Measurements from ENCODE around the gene BTBD10.

The BTBD10 gene

DNA sequence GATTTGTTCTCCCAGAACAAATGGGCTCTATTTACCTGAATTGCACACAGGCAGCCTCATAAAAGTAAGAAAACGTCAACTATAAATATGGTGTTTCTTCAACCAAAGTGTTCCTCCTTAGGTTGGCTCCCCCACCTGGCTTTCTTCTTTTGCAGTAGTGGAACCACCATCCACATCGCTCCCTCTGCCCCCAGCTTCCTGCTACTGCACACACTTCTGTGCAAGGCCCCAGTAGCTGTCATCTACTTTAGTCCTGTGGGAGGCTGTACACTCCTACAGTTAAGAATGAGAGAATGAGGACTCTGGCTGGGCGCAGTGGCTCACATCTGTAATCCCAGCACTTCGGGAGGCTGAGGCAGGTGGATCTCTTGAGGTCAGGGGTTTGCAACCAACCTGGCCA, 95.9 kb downstream of the BTBD10 start:
- no peak for DNase-seq

DNA sequence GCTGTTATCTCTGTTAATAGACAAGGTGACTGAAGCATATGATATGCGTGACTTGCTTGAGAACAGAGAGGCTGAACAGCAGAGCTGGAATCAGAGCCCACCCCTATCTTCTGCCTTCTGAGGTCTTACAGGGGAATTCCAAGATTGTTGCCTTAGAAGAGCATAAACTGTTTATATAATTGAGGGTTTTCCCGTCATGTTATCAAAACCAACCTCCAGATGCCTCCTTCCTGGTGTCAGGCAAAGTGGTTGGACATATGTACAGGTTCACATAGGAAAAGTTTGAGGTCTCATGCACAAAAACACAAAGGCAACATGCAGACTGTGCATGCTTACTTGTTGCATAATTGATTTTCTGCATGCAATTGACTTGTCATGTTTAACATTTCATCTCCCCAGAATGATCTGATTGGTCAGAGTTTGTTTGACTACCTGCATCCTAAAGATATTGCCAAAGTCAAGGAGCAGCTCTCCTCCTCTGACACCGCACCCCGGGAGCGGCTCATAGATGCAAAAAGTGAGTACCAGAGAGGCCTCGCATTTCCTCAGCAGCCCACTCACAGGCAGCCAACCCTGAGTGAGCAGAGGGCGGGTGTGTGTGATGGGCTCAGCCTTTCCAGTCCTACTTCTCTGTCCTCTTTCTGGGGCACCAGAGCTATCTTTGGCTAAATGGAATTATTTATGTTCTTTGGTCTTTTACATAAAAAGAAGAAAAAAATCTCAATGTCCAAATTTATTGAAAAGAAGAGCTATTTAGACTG, 96.6 kb downstream of the BTBD10 start:
- no peak for DNase-seq

DNA sequence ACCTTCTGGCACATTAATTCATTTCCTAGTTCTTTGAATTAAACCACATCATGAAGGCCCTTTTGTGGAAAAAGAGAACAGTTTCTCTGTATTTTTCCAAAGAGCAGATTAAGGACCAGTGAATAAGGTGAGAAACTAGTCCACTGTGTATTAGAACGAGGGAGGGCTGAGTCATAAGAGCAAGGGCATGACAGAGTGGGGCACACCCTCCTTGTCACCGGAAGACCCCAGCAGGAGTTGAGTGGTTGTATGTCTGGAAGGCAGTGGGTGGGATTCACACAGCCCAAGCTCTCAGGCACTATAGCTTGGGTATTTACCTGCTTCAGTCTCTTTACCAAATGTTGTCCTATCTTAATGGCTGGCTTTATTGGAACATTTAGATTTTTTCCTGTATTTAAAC, 98.6 kb downstream of the BTBD10 start:
- no peak for DNase-seq

DNA sequence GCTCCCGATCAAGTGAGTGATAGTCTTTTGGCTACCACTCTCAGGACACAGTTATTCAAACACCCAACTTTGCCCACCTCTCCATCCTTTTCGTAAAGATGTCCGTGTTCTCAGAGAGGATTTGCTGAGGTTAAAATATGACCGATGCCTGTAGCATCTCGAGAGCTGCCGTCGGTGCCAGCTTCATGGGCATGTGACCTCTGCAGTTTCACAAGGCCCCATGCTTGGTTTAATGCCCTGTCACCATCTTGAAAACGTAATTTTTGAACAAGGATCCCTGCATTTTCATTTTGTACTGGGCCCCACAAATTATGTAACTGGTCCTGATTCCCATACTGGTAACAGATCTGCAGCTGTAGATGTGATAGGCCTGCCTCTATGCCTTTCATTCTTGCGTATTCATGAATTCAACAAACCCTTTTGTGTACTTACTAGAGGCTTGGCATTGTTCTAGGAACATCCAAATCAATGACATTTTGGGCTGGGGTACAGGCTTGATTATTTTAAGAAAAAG, 100.4 kb downstream of the BTBD10 start:
- DNase-seq = no peak

DNA sequence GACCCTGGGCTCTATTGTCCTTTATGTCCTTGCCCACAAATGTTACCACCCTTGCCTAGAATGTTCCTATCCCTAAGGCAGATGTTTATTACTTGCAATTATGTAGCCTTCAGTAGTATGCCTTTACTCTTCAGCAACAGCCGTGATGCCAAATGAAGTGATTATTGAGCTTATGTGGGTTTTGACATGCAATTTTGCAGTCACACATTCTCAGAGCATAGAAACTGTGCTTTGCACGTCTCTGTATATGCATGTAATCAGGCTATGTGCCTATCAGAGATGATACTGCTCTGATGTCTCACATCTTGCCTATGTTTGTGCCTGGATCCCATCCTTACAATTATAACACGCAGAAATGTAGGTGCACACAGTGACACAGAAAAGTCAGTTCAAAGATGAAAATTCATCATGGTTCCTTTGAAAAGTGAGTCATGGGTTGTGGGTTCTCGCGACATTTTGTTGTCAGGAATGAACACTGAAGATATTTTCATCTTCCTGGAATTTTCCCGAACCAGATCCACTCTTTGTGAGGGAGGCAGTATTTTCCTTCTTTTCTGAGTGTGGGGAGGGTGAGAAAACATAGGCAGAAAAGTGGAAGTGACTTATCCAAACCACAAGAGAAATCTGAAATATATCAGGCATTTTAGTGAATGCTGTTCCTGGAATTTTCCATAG, 104.3 kb downstream of the BTBD10 start:
- DNase-seq = no peak

DNA sequence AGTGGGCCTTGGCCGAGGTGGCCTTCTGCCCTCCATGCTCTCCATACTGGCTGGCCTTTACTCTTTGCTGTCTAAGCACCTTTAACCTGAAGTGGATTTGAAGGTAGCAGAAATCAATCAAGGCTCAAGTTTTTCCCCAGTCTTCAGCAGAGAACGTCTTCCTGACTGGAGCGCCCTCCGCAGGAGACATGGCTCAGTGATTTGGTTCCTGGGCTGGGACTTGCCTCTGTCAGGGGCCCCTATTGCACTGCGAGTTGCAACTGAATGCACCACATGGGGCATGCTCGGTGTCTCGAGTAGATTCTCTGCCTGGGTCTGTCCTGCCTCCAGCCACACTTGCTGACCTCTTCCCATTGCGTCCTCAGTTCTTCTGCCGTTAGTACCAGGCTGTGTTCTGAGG, 105.8 kb downstream of the BTBD10 start:
- DNase-seq = no peak

DNA sequence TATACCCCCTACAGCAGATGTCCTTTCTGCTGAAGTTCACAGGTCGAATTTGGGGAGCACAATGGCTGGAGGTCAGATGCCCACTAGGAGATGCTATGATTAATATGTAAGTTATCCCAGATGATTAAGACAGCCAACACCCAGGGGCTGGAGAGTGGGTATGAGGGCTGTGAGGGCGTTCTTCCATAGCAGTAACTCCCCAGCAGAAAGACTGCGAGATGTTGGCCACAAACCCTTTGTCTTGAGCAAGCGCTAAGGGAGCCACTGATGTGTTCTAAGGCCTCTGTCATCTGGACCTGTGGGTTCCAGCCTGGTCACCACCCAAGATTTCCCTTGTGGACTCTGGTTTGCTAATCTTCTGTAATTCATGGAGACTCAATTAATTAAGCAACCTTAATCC, 107.8 kb downstream of the BTBD10 start:
- no peak for DNase-seq

DNA sequence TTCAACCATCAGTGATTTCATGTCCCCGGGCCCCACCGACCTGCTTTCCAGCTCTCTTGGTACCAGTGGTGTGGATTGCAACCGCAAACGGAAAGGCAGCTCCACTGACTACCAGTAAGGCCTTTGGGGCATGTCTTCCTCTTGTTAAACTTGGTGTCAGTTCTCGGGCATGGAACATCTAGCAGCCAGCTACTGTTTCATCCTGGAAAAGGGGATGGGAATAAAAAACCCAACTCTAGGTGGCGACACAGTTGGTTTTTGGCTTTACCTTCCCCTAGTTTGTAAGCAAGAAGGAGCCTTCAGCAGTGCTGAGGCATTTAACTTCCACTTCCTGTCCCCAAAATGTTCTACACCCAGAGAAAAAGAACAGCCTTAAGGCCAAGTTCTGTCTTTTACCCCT, 108.7 kb downstream of the BTBD10 start:
- DNase-seq = no peak

DNA sequence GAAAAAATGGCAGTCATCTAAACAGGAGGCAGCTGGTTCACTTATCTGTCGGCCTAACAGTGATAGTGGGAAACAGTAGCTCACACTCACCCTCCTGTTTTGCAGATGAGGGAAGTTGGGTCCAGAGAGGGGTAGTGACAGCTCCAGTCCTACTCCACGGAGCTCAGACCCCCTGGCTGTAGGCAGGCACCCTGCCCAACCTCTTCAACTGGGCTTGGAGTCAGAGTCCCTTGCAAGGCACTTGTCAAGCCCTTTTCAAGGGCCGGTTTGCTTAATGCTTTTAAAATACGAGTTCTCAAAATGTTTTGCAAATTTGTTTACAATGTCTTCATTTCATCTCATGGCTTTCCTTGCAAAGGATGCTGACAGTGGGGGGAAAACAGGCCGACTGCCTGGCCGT, 110.3 kb downstream of the BTBD10 start:
- DNase-seq = no peak

DNA sequence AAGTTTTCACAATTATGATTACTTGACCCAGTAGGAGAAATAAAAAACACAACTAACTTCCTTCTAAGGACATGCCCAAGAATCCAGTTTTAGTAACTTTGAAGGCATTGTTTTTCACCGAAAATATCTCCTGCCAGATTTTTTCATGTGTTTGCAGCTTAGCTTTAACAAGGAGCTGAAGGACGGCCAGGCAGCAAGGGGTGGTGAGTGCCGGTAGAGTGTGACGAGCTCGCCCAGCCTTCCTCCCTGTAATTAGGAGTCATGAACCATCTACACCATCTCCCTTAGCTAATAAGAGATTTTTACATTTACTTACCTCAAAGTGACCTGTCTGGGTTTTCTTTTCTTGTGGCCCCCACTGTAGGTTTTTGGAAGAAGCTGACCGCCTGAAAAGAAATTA, 113.4 kb downstream of the BTBD10 start:
- no peak for DNase-seq

DNA sequence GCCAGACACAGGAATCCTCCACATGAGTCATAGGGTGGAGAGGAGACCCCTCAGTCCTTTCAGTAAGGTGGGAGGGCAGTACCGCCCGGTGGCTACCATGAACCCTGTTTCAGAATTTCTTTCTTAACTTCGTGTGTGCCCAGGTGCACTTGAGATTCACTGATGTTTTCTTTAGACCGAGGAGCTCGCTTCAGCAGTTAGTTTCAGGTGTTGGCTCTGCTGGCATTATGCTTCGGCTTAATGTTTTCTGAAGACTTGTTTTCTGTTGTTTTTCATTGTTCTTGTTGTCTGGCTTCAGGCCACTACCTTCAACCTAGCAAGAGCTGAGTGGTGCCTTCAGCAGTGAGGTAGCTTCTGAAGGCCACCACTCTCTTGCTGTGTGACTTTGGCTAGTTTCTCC, 114.0 kb downstream of the BTBD10 start:
- DNase-seq = no peak

DNA sequence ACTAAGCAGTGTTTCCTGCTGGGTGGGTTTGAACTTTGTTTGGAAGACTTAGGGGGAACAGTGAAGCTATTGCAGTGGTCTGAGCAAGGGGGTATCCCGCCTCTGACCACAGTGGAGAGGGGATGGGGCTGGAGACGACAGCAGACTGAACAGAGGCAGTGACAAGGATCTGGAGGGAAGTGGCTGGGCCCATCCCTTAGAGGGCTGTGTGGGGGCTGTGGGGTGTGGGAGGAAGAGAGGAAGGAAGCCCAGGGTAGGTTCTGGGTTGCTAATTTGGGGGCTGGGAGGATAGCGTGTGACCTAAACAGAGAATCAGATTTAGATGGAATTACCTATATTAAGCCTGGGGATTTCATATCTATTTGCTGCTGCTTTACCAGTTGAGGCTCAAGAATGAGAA, 114.7 kb downstream of the BTBD10 start:
- no peak for DNase-seq

DNA sequence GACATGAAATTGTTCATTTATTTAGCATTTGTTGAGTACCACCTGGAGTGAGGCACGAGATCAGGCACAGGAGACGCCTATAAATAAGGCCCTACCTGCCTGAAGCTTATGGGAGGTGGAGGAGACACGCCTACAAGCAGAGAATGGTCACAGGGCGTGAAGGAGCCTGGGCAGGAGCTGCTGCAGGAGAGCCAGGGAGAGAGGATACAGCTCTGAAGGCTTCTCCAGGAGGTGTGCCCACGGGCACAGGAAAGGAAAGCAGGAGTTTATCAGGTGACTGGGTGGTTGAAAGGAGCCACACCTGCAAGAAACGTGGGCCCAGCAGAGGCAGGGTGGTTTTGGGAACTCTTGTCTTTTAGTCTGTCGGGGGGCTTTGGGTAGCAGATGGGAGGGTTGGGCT, 115.1 kb downstream of the BTBD10 start:
- DNase-seq = no peak

DNA sequence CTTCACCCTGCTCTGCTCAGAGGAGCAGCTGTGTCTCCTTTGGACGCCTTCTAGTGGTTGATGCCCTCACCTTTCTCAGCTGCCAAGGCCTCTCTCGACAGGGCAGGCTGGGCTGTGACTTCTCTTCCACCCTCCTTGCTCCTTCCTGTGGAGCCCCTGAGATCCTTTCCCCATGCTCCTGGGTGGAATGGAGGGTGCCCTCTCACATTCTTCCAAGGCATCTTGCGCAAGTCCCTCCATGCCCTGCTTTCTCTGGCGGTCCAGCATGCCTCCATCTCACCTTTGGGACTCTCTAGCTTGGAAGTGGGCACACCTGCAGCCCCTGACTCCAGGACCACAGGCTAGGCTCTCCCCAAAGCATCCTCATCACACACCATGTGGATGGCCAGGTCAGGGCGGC, 116.6 kb downstream of the BTBD10 start:
- DNase-seq = no peak

DNA sequence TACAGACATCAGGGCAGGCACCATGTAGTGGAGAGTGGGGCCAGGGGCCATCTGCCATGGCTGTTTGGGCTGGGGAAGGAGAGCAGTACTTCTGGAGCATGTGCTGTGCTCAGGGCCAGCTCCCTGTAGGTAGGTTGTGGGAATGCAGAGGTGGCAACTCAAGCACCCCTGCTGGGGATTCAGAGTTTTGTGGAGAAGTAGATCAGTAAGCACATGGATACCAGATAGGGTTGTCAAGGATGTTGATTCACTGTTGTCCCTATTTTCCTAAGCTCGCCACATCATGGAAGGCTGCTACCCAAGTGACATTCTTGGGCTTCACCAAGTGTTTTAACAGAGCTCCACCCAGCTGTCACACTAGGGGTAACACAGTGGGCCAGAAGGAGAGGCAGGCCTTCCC, 118.2 kb downstream of the BTBD10 start:
- no peak for DNase-seq

DNA sequence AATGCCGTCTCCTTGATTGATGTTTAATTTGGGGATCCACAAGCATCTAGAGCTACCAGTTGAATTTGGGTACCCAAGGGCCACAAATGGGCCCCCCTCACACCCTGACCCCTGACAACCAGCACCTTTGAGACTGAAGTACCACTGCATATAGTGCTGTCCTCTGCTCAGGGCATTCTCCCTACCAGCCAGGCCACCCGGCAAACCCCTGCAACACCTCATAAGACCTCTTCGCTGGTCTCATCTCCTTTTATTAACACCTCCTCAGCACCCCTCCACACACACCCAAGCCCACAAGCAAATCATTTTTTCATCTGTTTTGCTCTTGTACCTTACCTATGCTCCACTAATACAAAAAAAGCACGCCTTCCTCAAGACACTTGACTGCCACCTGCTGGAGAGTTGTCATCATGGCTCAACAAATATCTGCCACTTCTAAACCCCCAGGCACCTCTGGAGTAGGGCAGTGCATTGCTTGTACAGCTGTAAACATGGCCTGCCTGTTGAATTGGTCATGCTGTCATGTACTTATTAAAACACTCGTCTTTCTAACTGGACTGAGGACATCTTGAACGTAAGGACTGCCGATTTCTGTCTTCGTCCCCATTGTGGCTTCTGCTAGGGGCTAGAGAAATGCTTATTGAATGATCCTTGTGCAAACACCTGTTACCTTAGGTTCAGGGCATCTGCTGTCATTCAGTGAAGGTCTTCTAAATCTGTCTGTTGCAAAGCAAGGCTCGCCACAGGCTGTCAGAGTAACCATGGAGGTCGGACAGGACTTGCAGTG, 118.9 kb downstream of the BTBD10 start:
- DNase-seq = peak; percentile 72 to 76

DNA sequence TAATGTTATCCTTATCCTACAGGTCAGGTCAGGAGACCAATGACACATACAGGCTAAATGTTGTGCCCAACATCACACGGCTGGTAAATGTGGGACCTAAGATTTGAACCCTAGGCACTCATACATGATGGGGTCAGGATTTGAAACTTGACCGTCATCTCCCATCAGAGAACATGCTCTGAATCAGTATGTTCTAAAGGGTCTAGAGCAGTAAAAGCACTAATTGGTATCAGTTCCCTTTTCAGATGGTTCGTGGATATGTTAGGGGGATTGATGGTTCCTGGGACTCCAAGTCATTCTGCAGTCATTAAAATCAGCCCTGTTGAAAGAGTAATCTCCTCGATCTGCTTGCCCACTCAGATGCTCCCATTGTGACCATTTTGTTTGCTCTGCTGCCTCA, 120.0 kb downstream of the BTBD10 start:
- DNase-seq = no peak

DNA sequence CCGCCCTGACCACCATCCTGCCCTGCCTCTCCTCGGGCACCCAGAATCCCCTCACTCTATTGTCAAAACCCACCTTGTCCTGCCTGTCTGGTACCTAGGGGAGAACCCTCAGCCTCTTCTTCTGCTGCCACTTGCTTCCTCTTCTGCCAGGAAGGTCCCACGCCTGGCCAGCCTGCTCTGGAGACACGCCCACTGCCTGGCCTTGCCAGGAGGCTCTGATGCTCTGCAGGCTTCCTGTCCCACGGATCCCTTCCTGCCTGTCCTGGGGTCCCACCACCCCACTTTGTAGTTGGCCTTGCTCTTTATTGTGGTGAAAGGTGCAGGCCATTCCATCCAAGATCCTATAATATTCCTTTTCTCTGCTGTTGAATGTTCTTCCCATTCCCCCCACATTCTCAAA, 122.0 kb downstream of the BTBD10 start:
- no peak for DNase-seq

DNA sequence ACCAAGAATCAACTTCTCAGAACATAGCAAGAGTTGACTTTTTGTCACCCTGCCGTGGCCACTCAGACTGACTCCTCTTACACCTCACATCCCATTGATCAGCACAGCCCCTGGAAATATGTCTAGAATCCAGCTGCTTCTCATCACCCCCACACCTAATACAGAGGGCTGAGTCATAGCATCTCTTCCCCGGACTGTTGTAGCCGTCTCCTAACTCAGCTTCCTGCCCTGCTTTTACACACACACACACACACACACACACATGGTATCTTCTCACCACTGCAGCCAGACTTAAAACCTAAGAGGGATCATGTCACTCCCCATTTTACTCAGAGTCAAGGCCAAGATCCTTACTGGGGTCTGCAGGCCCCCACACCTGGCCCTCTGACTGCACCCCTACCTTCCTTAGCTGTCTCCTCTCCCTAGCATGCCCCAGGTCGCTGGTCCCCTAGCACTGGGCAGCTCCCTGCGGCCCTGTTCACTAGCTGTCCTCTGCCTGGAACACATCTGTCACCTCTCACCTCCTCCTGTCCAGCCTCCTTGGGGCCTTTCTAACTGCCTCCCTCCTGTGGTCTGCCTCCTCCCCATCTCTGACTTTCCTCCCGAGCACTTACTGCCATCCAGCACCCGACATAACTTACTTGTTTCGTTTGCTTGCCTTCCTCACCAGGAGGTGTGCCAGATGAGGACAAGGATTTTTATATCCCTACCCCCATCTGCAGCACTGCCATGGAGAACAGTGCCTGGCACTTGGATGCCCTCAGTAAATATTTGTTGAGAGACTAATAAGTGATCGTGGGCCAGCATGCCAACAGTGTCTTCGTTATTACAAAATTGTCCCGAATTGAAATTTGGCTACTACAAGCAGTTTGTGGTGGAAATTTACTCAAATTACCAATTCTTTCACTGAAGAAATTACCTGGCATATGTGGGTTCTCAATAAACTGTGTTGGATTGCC, 123.5 kb downstream of the BTBD10 start:
- DNase-seq = no peak

DNA sequence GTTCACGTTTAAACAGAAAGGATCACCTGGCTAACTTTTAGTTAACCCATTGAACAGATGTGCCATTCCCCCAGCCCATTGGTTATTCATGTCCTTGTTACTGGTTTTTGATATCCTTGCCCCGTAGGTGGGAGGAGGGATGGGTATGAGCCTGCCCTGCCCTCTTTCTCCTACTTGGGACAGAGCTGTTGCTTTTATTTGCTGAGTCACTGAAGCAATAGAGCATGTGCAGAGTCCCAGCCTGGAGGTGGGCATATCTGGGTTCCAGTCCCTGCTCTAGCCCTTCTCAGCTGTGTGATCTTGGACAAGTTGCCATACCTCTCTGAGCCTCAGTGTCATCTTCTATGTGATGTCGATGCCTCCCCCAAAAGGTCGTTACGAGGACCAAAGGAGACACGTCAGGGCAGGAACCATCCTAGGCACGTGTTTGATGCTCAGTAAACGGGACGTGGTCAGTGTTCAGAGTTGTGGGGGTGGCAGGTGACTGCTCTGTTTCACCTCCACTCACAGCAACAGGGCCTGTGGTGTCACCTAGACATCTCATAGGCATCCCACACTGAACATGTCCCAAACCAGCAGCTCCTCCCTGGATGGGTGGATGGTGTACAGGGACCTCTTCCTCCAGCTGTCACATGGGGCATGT, 124.5 kb downstream of the BTBD10 start:
- DNase-seq = no peak

DNA sequence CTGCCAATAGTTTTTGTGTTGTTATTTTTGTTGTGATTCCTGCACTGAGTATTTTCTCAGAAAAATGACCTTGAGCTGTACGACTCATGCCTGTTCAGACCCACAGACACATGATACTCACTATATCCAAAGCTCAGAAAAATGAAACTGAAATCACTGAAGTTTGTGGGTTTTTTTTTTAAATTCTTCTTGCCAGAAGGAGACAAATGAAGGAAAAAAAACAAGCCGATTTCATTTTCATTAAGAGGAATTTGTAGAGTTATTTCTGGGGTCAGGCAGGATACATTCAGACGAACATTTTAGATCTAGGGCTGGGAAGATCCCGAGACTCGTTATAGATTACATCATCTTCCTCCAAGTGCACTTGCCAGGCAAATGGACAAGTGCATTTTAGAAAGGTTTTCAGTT, 125.0 kb downstream of the BTBD10 start:
- DNase-seq = no peak

Data from stimulated activated CD4-positive, alpha-beta T cell treated with anti-CD3 and anti-CD28 coated beads, Interleukin-2, amount 100 ng/mL, for 48 hours (primary cell).